Measurements from ENCODE around the gene REPS2.

DNA sequence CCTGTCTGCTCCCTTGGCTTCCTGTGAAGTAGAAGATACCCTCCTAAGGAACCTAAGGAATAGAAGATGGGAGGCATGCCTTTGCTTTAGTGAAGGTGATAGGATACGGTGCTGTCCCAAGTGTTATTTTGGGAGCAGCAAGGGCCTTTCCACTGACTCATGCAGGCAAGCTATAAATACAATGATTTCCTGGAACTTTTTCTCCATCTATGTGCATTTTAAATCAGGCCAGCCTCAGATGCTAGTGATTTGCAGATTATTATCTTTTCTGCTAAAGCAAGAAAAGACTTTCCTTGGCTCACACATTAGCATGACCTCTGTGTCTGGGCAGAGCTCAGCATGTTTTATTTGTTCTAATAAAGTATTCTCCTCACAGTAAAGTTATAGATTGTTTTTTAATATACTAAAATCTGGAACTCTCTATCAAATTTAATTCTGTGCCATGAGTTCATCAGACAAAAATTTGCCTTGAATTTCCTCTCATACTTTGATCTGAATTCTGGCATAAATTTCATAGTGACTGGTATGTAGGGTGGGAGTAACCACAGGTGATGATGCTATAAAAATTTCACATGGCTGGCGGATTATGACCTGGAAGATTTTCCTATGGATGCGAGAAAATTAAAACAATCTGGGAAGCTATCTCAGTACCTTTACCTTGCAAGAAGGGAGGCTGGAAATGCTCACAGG is 131.7 kb downstream of the REPS2 start:
- TF ChIP-seq, protein P1, sequence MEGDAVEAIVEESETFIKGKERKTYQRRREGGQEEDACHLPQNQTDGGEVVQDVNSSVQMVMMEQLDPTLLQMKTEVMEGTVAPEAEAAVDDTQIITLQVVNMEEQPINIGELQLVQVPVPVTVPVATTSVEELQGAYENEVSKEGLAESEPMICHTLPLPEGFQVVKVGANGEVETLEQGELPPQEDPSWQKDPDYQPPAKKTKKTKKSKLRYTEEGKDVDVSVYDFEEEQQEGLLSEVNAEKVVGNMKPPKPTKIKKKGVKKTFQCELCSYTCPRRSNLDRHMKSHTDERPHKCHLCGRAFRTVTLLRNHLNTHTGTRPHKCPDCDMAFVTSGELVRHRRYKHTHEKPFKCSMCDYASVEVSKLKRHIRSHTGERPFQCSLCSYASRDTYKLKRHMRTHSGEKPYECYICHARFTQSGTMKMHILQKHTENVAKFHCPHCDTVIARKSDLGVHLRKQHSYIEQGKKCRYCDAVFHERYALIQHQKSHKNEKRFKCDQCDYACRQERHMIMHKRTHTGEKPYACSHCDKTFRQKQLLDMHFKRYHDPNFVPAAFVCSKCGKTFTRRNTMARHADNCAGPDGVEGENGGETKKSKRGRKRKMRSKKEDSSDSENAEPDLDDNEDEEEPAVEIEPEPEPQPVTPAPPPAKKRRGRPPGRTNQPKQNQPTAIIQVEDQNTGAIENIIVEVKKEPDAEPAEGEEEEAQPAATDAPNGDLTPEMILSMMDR (conservative IDR thresholded peaks at IDR 0.05; ENCODE audit: low read depth, low read length) = no peak
- TF ChIP-seq EZH2 (IDR thresholded peaks at IDR 0.05; ENCODE audit: borderline replicate concordance, low read depth, low read length, poor library complexity, severe bottlenecking) = no peak

All from A673 (cell line).